GM12801 (cell line): ENCODE results near the gene BTBD9.

Source experiments
- CTCF ChIP-seq: IDR thresholded peaks from one replicate; pipeline ENCODE4 v1.5.1; 2011; ENCODE audit warnings: control low read depth; ENCODE audit not compliant: insufficient read length; ENCODE audit errors: extremely low read depth

The BTBD9 gene

GRCh38 chr6:38157905-38158304, 481.8 kb downstream of the BTBD9 start:
- TF ChIP-seq CTCF = no peak

GRCh38 chr6:38156818-38157565, 482.7 kb downstream of the BTBD9 start:
- no peak for TF ChIP-seq CTCF

GRCh38 chr6:38155621-38156204, 484.0 kb downstream of the BTBD9 start:
- no peak for TF ChIP-seq CTCF

- TF ChIP-seq CTCF = no peak
Measured at GRCh38 chr6:38155144-38155543, 484.6 kb downstream of the BTBD9 start.

- no peak for TF ChIP-seq CTCF
Measured at GRCh38 chr6:38154731-38155130, 485.0 kb downstream of the BTBD9 start.

GRCh38 chr6:38153798-38154345, 485.9 kb downstream of the BTBD9 start:
- TF ChIP-seq CTCF = no peak

- no peak for TF ChIP-seq CTCF
Measured at GRCh38 chr6:38153076-38153797, 486.5 kb downstream of the BTBD9 start.
